ENCODE results near the gene GPS1.
"Not testable (repeated sequence)": the region's sequence is repeated elsewhere in the genome, so short reads cannot be mapped to it uniquely, and the experiment has no call there.

Gene GPS1

DNA sequence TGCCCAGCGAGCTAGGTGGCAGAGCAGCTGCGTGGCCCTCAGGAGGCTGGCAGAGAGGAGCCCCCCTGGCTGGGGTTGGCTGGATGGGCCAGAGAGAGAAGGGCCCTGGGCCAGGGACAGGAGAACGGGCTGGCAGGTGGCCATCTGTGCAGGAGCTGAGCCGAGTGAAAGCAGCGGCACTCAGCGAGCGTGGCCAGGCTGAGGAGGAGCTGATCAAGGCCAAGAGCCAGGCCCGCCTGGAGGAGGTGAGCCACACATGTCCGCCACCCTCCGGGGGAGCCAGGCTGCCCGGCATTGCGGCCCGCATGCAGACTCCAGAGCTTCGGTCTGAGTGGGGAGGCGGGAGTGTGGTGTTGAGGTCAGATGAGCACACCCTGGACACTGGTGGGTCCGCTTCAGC is 22.3 kb upstream of the GPS1 start:
- no peak for DNase-seq

DNA sequence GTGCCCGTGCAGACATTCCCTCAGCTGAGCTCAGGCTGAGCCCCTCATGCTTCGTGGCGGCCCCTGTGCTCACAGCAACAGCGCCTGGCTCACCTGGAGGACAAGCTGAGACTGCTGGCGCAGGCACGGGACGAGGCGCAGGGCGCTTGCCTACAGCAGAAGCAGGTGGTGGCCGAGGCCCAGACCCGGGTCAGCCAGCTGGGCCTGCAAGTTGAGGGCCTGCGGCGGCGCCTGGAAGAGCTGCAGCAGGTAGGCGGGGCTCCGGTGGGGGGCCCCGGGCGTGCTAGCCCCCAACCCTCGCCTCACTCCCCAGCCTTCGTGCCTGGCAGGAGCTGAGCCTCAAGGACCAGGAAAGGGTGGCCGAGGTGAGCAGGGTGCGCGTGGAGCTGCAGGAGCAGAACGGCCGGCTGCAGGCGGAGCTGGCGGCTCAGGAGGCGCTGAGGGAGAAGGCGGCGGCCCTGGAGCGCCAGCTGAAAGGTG is 21.7 kb upstream of the GPS1 start:
- DNase-seq, result no peak

DNA sequence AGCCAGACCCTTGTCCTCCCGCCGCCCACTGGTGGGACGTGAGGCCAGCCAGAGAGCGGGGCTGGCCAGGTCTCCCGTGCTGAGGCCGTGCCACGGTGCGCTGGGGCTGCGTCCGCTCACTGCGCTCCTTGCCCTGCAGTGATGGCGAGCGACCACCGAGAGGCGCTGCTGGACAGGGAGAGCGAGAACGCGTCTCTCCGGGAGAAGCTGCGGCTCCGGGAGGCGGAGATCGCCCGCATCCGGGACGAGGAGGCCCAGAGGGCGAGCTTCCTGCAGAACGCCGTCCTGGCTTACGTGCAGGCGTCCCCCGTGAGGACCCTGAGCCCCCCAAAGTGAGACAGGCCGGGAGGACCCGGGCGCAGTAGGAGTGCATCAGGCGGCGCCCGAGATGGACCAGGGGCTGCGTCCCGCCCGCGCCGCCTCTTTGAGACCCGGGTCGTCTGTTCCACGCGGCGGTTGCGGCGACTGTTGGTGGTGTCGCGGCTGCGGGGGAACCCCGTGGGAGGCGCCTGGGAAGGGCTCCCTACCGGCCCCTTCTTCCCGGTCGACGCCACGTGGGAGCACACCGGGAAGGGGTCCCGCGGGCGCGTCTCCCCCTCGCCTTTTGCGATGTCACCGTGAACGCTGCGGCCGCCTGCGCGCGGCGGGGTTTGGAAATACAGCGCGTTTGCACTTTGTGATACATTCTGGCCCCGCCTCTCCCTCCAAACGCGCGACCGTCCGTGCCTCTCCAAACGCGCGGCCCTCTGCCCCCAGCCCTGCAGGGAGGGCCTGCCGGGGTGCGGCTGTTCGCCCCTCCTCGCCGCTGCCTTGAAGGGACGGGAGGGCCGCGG is 21.0 kb upstream of the GPS1 start:
- peak; percentile 85 for DNase-seq

DNA sequence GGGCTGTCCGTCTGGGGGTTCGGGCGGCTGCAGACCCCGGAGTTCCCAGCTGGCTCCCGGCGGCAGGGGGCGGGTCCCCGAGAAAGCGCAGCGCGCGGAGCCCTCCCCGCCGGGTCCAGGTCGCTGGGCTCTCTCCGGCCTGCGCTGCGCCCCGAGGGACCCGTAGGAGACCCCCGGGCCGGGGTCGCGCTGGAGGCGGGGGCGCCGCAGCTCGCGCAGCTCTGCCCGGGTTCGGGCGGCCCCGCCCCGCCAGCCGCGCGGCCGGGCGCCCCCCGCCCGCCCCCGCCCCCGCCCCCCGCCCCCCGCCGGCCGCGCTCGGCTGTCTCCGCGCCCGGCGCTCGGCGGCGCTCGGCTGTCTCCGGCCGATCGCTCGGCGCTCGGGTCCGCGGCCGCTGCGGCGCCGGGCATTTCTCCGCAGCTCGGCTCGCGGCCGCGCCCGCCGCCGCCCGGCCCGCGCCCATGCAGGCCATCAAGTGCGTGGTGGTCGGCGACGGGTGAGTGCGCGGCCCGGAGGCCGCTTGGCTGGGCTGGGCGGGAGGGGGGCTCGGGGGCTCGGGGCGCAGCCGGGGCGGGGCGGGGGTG is 20.3 kb upstream of the GPS1 start, which contains the start of gene RAC3:
RAC3 (plus strand) TSS at position 376 of the 582 bp plus-strand sequence; CDS start at position 460, 84 bp downstream.
- DNase-seq, result no peak

GRCh38 chr17:82031885-82032627 is 19.6 kb upstream of the GPS1 start:
- peak; percentile 51 for DNase-seq

- no peak for DNase-seq
Observed at GRCh38 chr17:82033359-82034085, 18.2 kb upstream of the GPS1 start.

DNA sequence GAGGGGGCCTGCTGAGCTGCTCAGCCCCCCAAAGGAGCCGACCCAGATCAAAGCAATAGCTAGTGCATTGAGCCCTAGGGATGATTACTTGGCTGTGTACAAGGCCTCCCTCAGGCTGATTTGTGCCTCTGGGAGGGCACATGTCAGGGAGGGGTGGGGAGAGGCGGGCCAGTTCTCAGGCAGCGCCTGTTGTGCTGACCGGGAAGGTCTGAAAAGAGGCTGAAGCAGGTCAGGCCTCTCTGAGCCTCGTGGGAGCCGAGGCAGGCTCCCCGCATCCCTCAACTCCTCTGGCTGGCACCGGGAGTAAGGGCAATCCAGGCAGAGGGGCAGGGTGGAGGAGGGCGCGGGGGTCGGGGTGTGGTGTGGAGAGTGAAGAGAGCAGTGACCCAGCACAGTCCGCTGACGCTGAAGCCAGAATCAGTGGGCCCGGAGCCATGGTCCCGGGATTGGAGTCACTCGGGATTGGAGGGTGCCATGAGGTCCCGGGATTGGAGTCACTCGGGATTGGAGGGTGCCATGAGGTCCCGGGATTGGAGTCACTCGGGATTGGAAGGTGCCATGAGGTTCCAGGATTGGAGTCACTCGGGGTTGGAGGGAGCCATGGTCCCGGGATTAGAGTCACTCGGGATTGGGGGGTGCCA is 17.2 kb upstream of the GPS1 start:
- DNase-seq, result no peak

DNA sequence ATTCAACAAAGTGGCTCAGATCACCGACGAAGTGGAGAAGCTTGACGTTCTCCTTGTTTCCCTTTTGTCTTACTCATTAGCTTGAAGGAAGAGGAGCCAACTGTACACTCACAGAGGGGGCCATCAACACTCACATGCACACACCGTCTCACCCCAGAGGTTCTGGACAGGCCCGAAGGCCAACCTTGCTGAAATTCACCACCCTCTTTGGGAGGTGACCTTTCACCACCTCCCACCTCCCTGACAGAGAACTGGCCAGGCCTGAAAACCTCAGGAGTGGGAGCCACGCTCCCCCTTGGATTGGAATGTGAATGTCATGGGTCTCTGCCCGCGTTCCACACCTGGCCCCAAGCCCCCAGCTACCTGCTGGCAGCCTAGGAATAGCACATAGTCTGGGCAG is 16.2 kb upstream of the GPS1 start:
- no peak for DNase-seq

DNA sequence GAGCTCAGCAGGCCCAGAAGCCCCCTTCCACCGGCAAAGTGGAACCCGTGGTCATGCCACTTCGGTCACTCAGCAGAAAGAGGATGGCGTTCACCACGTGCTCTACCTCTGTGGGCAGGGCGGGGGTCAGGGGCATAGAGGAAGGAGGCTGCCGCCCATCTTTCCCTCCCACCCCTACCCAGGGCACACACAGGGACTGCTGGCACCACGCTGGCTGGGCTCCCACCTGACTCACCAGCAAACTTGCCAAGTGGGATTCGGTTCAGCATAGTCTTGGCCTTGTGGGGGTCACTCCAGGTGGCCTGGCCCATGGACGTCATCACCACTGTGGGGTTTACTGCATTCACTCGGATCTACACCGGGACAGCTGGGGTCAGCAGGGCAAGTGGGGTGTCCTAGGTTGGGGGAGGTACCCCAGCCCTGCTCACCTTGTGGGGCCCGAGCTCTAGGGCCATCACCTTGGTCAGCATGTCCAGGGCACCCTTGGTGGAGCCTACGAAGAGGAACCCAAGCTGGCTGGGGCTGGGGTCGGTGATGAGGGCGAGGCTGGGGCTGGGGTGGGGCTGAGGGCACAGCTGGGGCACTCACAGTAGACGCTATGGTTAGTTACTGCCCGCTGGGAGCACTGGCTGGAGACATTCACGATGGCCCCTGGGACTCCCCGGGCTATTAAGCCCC is 15.6 kb upstream of the GPS1 start:
- DNase-seq, result no peak

- DNase-seq, result no peak
Observed at GRCh38 chr17:82036634-82037091, 15.0 kb upstream of the GPS1 start.

DNA sequence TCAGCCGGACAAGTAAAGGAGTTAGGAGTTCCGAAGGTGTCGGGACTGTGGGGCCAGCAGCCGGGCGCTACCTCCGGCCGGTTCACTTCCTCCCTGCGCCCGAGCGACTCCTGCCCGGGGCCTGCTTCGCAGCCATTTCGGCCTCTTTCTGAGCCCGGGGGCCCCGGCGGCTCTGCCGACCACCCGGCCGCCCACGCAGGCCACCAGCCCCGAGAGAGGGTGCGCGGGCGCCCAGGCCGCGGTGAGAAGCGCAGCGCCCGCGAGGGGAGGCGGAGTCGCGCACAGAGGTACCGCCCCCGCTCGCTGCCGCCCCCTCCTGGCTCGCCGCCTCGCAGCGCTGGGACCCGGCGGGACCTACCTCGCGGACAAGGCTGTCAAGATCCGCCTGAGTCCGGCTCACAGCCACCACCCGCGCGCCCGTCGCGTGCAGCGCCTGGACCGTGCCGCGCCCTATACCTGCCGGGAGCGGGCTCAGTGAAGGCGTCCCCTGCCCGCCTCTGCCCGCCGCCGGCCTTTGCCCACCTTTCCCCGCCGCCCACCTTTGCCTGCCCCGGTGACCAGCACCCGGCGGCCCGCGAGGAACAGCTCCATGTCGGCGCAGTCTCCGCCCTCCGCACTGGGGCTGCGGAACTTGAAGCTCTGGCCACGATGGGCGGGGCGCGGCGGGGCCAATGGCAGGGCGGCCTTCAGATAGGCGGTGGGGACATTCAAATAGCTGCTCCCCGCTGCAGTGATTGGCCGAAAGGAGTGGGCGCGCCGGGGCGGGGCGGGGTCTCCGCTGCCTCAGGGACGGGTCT is 14.4 kb upstream of the GPS1 start, which contains the start of gene DCXR:
DCXR (minus strand) TSS at position 606 of the 797 bp plus-strand sequence; CDS start at position 591, 15 bp downstream.
- peak; percentile 96 for DNase-seq

- no peak for DNase-seq
Observed at GRCh38 chr17:82037889-82038195, 13.9 kb upstream of the GPS1 start.

GRCh38 chr17:82038796-82039409 is 12.8 kb upstream of the GPS1 start:
- DNase-seq, result not testable (repeated sequence)

GRCh38 chr17:82039695-82040299 is 11.9 kb upstream of the GPS1 start:
- no peak for DNase-seq

DNA sequence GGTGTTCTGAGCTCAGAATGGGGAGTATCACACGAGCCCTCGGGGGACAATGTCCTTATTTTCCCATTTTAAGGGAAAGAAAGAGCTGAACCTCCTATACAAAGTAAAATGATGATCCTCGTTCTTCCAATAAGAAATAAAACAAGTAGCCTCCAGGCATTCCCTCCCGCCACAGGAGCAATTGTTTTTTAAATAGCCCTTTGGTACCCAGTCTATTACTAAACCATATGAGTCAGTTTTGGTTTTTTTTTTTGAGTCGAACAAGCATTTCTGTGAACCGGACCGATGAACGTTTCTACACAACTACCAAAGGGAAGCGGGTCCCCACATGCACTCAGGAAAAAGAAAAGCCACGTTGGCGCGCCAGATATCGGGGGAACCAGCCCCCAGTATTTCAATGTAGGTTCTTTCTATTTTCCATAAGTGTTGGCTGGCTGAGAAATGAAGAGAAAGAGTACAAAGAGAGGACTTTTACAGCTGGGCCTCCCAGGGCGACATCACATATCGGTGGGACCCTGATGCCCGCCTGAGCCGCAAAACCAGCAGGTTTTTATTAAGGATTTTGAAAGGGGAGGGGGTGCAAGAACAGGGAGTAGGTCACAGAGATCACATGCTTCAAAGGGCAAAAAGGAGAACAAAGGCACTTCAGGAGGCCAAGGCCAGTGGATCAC is 10.4 kb upstream of the GPS1 start:
- no peak for DNase-seq

GRCh38 chr17:82042649-82043048 is 9.0 kb upstream of the GPS1 start:
- DNase-seq, result no peak

- no peak for DNase-seq
Observed at GRCh38 chr17:82043507-82043906, 8.2 kb upstream of the GPS1 start.

DNA sequence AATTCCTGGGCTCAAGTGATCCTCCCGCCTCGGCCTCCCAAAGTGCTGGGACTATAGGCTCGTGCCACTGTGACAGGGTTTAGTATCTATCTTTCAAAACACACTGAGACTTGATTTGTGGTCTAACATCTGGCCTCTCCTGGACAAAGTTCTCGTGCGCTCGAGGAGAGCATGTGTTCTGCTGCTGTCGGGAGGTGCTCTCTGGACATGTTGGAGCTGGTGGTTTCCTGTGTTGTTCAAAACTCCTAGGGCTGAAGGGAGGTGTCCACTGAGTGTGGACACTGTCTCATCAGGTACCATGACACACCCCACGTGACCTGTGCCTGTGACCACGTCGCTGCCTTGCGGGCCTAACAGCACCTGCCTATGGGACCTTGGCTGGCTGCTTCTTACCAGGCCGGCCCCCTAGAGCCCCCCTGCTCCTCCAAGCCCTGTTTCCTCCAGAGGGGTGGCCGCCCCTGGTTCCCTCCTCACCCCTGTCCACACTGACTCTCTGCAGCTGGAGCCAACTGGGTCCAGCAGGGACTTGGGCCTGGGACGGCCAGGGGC is 5.7 kb upstream of the GPS1 start:
- DNase-seq, result no peak

DNA sequence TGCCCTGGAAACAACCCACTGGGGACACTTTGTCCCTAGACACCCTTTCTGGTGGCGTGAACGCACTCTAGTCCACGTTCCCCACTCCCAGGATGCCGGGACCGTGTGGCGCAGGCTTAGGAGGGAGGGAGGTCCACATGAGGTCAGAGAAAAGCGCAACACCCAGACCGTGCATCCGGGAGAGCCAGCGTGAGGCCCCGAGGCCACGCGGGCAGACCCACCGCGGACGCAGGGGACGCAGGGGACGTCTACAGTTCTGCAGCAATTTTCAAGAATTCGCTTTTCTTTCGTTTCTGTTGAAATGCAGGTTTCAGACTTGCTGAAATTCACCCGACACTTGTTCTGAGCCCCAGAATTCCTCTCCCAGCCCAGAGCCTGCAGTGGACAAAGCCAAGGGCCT is 4.8 kb upstream of the GPS1 start:
- no peak for DNase-seq
